ENCODE data around the gene KCNQ1. TPM values are rescaled to one million over a fixed set of nuclear protein-coding genes. Genes with fewer than 3 reads are reported as not detected.

The KCNQ1 gene
- total and polyA plus RNA-seq, 2 donors (not counting 1 experiment from before 2014, with no cell fraction given): 21.5 to 28.8 TPM

GRCh38 chr11:2737226-2737590 lies 292.4 kb downstream of the KCNQ1 start:
- Histone ChIP-seq H3K79me2 (ENCODE audit: control insufficient read depth, insufficient read depth, low read length) (no peaks in the 10 kb centered on the region), H3K4me2 (replicated peaks; ENCODE audit: low read depth, low read length, poor library complexity, severe bottlenecking) (no peak overlapping the region), H4K20me1 (ENCODE audit: control insufficient read depth, insufficient read depth, low read length, poor library complexity, severe bottlenecking) (no peaks in the 10 kb centered on the region), H3K27ac (ENCODE audit: low read length in 2 of 2) (no peak overlapping the region), H2AFZ (ENCODE audit: insufficient read depth, low read depth, low read length, poor library complexity, severe bottlenecking) (no peak overlapping the region), H3K9ac (ENCODE audit: low read length) (no peak overlapping the region), H3K4me1 (ENCODE audit: control insufficient read depth in 2 of 2, insufficient read depth in 2 of 2, low read length in 2 of 2) (no peaks in the 10 kb centered on the region), H3K27me3 (replicated peaks in 1 of 4; ENCODE audit: control extremely low read depth in 1 of 4, control insufficient read depth in 3 of 4, insufficient read depth in 4 of 4, low read length in 3 of 4) (no peaks in the 10 kb centered on the region), H3K36me3 (replicated peaks in 1 of 2; ENCODE audit: control extremely low read depth in 1 of 2, control insufficient read depth in 1 of 2, extremely low read depth in 1 of 2, insufficient read depth in 2 of 2, low read length in 1 of 2) (no peaks in the 10 kb centered on the region), H3K9me3 (ENCODE audit: control extremely low read depth in 1 of 3, control insufficient read depth in 2 of 3, insufficient read depth in 1 of 3, low read length in 2 of 3) (no peaks in the 10 kb centered on the region), H3K4me3 (ENCODE audit: control extremely low read depth in 1 of 5, extremely low read depth in 1 of 5, insufficient read depth in 1 of 5, low read depth in 2 of 5, low read length in 4 of 5) (no peak overlapping the region)
- 91% methylated on average over 5 of the region's 7 CpGs for WGBS (ENCODE audit: insufficient coverage)
- ChIA-PET POLR2A (no interaction called here), CTCF (no interaction called here)
- H3K4me1 Mint-ChIP-seq: no peaks in the 10 kb centered on the region
- no peaks in the 10 kb centered on the region for H3K9me3 Mint-ChIP-seq (ENCODE audit: insufficient read depth)
- H3K27me3 Mint-ChIP-seq: no peaks in the 10 kb centered on the region
- intact Hi-C loops (cut with micrococcal nuclease): no loop called here
- TF ChIP-seq CTCF (IDR thresholded peaks at IDR 0.05) (no peak), EZH2 (IDR thresholded peaks at IDR 0.05; ENCODE audit: borderline replicate concordance, insufficient read depth, low read depth, low read length, poor library complexity, severe bottlenecking) (no peak)
- DNase-seq (no peak), ATAC-seq (ENCODE audit: low read depth) (no peak)
- no peak overlapping the region for H3K4me3 Mint-ChIP-seq
- no peak overlapping the region for H3K27ac Mint-ChIP-seq

DNA sequence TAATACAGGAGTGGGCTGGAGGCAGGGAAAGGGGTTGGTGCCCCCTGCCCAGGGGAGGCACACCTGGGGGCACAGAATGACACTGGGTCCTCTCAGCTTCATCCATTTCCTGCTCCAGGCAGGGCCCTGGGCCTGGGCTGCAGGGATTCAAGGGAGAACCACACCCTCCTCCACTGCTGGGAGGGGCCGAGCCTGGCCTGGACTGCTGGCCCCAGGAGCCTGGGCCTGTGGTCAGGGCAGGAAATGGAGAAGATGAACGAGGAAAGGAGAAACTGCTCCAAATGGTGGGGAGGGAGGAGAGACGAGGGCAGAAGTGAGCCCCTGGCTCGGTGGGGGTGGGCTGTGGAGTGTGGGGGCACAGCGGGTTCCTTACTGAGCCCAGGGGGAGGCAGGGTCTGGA lies 293.1 kb downstream of the KCNQ1 start:
- 72% methylated on average over 5 of the region's 5 CpGs for WGBS (ENCODE audit: insufficient coverage)
- H2AFZ ChIP-seq (ENCODE audit: insufficient read depth, low read depth, low read length, poor library complexity, severe bottlenecking): no peak overlapping the region
- H3K9me3 Mint-ChIP-seq (ENCODE audit: insufficient read depth): no peaks in the 10 kb centered on the region
- ATAC-seq (ENCODE audit: low read depth): no peak
- no peaks in the 10 kb centered on the region for H3K27me3 Mint-ChIP-seq
- H3K27me3 ChIP-seq (replicated peaks in 1 of 4; ENCODE audit: control extremely low read depth in 1 of 4, control insufficient read depth in 3 of 4, insufficient read depth in 4 of 4, low read length in 3 of 4): no peaks in the 10 kb centered on the region
- no peaks in the 10 kb centered on the region for H3K79me2 ChIP-seq (ENCODE audit: control insufficient read depth, insufficient read depth, low read length)
- H3K9me3 ChIP-seq (ENCODE audit: control extremely low read depth in 1 of 3, control insufficient read depth in 2 of 3, insufficient read depth in 1 of 3, low read length in 2 of 3): no peaks in the 10 kb centered on the region
- no peaks in the 10 kb centered on the region for H3K4me1 Mint-ChIP-seq
- no peak for TF ChIP-seq EZH2 (IDR thresholded peaks at IDR 0.05; ENCODE audit: borderline replicate concordance, insufficient read depth, low read depth, low read length, poor library complexity, severe bottlenecking)
- TF ChIP-seq CTCF (IDR thresholded peaks at IDR 0.05): no peak
- no peak overlapping the region for H3K9ac ChIP-seq (ENCODE audit: low read length)
- H3K36me3 ChIP-seq (replicated peaks in 1 of 2; ENCODE audit: control extremely low read depth in 1 of 2, control insufficient read depth in 1 of 2, extremely low read depth in 1 of 2, insufficient read depth in 2 of 2, low read length in 1 of 2): no peaks in the 10 kb centered on the region
- H3K27ac ChIP-seq (ENCODE audit: low read length in 2 of 2): no peak overlapping the region
- no peak overlapping the region for H3K4me3 Mint-ChIP-seq
- CTCF ChIA-PET: no interaction called here
- no peak for DNase-seq
- no peak overlapping the region for H3K4me3 ChIP-seq (ENCODE audit: control extremely low read depth in 1 of 5, extremely low read depth in 1 of 5, insufficient read depth in 1 of 5, low read depth in 2 of 5, low read length in 4 of 5)
- H3K27ac Mint-ChIP-seq: no peak overlapping the region
- no peak overlapping the region for H3K4me2 ChIP-seq (replicated peaks; ENCODE audit: low read depth, low read length, poor library complexity, severe bottlenecking)
- POLR2A ChIA-PET: no interaction called here
- intact Hi-C loops (cut with micrococcal nuclease): no loop called here
- H3K4me1 ChIP-seq (ENCODE audit: control insufficient read depth in 2 of 2, insufficient read depth in 2 of 2, low read length in 2 of 2): no peaks in the 10 kb centered on the region
- no peaks in the 10 kb centered on the region for H4K20me1 ChIP-seq (ENCODE audit: control insufficient read depth, insufficient read depth, low read length, poor library complexity, severe bottlenecking)

Measured in B cell (primary cell).